Measurements from ENCODE around the gene CCNI2.
"Not testable (repeated sequence)": the region's sequence is repeated elsewhere in the genome, so short reads cannot be mapped to it uniquely, and the experiment has no call there.

The CCNI2 gene

DNA sequence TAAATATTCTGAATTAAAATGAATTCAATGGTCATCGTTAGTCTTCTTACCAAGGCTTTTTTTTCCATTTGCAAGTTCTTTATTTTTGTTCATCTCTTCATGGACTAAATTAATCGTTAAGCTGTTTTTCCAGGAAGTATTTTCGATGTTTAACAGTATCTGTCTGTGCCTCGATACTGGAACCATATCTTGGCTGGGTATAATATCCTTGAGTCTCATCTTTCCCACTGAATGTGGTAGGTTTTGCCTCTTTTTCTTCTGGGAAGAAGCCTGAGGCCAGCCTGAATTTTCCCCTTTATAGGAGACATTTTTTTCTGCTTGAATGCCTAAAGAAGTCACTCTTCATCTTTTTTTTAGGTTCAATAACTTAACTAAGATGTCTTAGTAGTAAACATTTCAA is 33.8 kb downstream of the CCNI2 start:
- DNase-seq (ENCODE audit: low read depth in 2 of 2), result no peak

- no peak for DNase-seq (ENCODE audit: low read depth in 2 of 2)
These were observed 34.9 kb downstream of the CCNI2 start for GRCh38 chr5:132782101-132782500.

- no peak for DNase-seq (ENCODE audit: low read depth in 2 of 2)
These were observed 38.1 kb downstream of the CCNI2 start for GRCh38 chr5:132785365-132785764.

DNA sequence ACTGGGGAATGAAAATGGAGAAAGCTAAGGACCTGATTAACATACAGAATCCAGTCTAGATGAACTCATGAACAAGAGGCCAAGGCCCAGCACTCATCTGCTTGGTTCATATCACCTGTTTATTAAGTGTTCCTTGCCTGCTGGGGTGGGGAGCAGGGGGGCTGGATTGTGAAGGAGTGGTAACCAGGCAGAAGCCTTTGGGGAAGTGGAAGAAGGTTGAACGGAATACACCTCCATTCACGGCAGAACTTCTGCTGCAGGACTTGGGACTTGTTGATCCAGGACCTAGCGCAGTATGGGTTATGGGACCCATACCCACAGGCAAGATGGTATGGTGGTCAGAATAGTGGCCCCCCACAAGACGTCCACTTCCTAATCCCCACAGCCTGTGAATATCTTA is 38.6 kb downstream of the CCNI2 start:
- DNase-seq (ENCODE audit: low read depth in 2 of 2), result no peak

- DNase-seq (ENCODE audit: low read depth in 2 of 2), result no peak
These were observed 39.9 kb downstream of the CCNI2 start for GRCh38 chr5:132787076-132787475.

DNA sequence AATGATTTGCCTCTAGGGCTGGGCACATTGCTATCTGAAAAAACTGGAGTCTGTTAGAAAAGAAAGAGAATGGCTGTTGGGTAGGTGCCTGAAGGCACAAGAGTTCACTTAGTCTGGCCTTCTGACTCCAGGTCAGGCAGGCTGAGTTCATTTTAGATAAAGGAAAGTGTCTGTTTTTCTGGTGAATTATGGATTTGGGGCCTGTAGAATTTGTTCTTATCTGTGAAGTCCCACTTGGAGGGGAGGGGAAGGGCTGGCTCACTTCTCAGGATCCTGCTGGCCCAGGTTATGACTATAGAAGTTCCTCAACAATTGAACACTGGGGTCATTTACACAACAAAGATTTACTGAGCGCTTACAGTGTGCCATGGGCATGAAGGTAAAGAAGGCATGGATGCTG is 41.3 kb downstream of the CCNI2 start:
- DNase-seq (ENCODE audit: low read depth in 2 of 2), result no peak

GRCh38 chr5:132788990-132789886 is 42.0 kb downstream of the CCNI2 start:
- no peak for DNase-seq (ENCODE audit: low read depth in 2 of 2)

DNA sequence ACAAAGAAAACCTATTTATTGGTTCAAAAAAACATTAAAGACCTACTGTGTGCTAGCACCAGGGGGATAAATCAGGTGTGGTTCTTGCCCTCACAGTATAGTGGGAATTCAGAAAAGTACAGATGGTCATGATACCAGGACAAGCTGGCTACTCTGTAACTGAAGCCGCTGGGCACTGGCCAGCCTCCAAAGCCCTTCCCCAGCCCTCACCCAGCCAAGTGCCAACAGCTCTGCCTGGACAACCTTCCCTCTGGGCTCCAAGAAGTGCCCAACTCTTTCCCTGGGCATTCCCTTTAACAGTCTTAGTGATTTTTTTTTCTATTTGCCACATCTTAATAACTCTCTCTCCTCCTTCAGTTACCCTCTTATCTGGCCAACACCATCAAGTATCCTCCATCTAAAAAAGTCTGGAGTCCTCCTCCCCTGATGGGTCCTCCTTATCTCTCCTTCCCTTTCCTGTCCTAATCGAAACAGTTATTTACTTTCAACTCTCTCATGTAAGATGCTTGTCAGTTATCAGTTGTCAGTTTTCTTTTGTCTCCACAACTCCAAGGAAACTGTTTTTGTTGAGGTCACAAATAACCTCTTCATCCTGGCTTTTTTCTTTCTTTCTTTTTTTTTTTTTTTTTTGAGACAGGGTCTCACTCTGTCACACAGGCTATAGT is 43.1 kb downstream of the CCNI2 start:
- DNase-seq (ENCODE audit: low read depth in 2 of 2), result no peak

DNA sequence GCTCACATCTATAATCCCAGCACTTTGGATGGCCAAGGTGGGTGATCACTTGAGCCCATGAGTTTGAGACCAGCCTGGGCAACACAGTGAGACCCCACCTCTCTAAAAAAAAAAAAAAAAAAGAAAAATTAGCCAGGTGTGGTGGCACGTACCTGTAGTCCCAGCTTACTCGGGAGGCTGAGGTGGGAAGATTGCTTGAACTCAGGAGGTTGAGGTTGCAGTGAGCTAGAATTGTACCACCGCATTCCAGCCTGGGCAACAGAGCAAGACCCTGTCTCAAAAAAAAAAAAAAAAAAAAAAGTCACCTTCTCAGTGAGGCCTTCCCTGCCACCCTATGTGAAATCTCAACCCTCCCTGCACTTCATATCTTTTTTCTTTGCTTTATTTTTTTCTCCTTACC is 43.8 kb downstream of the CCNI2 start:
- no peak for DNase-seq (ENCODE audit: low read depth in 2 of 2)

DNA sequence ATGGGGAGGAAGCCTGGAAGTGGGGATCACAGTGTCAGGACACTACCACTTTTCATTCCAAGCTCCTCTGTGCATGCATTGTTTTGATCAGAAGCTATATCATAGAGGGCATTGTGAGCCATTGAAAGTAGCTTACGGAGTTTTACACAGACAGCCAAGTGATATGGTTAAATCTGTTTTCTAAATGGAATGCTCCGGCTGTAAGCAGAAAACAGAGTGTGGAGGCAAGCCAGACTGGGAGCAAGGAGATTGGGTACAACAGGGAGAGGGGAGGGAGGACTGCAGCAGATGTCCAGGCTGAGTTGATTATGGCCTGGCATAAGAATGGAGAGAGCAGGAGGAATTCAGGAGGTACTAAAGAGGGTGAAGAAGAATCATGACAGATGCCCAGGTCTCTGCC is 50.4 kb downstream of the CCNI2 start:
- no peak for DNase-seq (ENCODE audit: low read depth in 2 of 2)

GRCh38 chr5:132799392-132799791 is 52.2 kb downstream of the CCNI2 start:
- DNase-seq (ENCODE audit: low read depth in 2 of 2), result no peak

GRCh38 chr5:132800545-132800944 is 53.3 kb downstream of the CCNI2 start:
- no peak for DNase-seq (ENCODE audit: low read depth in 2 of 2)

GRCh38 chr5:132802044-132802684 is 54.9 kb downstream of the CCNI2 start:
- DNase-seq (ENCODE audit: low read depth in 2 of 2), result no peak

- not testable (repeated sequence) for DNase-seq (ENCODE audit: low read depth in 2 of 2)
These were observed 55.5 kb downstream of the CCNI2 start for GRCh38 chr5:132802685-132803066.
